GM21515 (cell line): ENCODE measurements around the gene SLC39A9.
A peak's percentile ranks its signal among the peaks of the same experiment; 100 is the strongest.
"Not testable (repeated sequence)": the region's sequence is repeated elsewhere in the genome, so short reads cannot be mapped to it uniquely, and the experiment has no call there.

Experiments used
- ATAC-seq: cut with Tn5 transposase; IDR thresholded peaks from one replicate; pipeline ENCODE4 v1.9.1; 2021; ENCODE audit not compliant: unreplicated experiment

SLC39A9 gene

GRCh38 chr14:69475194-69475818, 76.8 kb downstream of the SLC39A9 start:
- ATAC-seq: no peak

GRCh38 chr14:69476824-69477450, 78.4 kb downstream of the SLC39A9 start:
- ATAC-seq: not testable (repeated sequence)

GRCh38 chr14:69478055-69478454, 79.6 kb downstream of the SLC39A9 start:
- not testable (repeated sequence) for ATAC-seq

- ATAC-seq: no peak
These were observed 81.2 kb downstream of the SLC39A9 start for GRCh38 chr14:69479696-69480095.

- no peak for ATAC-seq
These were observed 81.6 kb downstream of the SLC39A9 start for GRCh38 chr14:69480136-69480535.

GRCh38 chr14:69481815-69482568, 83.5 kb downstream of the SLC39A9 start:
- peak; percentile 96 for ATAC-seq

- no peak for ATAC-seq
These were observed 85.4 kb downstream of the SLC39A9 start for GRCh38 chr14:69483765-69484443.

- ATAC-seq: no peak
These were observed 86.2 kb downstream of the SLC39A9 start, which contains the start of gene PLEKHD1 for GRCh38 chr14:69484444-69485314. Gene PLEKHD1, plus strand, starts transcription at chr14:69484728. Its CDS starts 238 bp downstream, at chr14:69484966.

GRCh38 chr14:69485315-69485660, 86.8 kb downstream of the SLC39A9 start:
- no peak for ATAC-seq

GRCh38 chr14:69485701-69486100, 87.2 kb downstream of the SLC39A9 start:
- ATAC-seq: no peak

- ATAC-seq: no peak
These were observed 88.7 kb downstream of the SLC39A9 start for GRCh38 chr14:69487226-69487625.

- no peak for ATAC-seq
These were observed 89.3 kb downstream of the SLC39A9 start for GRCh38 chr14:69487771-69488170.

- no peak for ATAC-seq
These were observed 91.0 kb downstream of the SLC39A9 start for GRCh38 chr14:69489495-69489894.

GRCh38 chr14:69490219-69490918, 91.9 kb downstream of the SLC39A9 start:
- no peak for ATAC-seq

- ATAC-seq: no peak
These were observed 92.7 kb downstream of the SLC39A9 start for GRCh38 chr14:69491193-69491592.

- no peak for ATAC-seq
These were observed 94.5 kb downstream of the SLC39A9 start for GRCh38 chr14:69493038-69493437.

GRCh38 chr14:69493791-69494190, 95.3 kb downstream of the SLC39A9 start:
- no peak for ATAC-seq

GRCh38 chr14:69495341-69495921, 96.9 kb downstream of the SLC39A9 start:
- no peak for ATAC-seq

- not testable (repeated sequence) for ATAC-seq
These were observed 99.4 kb downstream of the SLC39A9 start for GRCh38 chr14:69497866-69498265.

GRCh38 chr14:69498286-69498685, 99.8 kb downstream of the SLC39A9 start:
- ATAC-seq: not testable (repeated sequence)
